ENCODE measurements around the gene ACTL6A.

DNA sequence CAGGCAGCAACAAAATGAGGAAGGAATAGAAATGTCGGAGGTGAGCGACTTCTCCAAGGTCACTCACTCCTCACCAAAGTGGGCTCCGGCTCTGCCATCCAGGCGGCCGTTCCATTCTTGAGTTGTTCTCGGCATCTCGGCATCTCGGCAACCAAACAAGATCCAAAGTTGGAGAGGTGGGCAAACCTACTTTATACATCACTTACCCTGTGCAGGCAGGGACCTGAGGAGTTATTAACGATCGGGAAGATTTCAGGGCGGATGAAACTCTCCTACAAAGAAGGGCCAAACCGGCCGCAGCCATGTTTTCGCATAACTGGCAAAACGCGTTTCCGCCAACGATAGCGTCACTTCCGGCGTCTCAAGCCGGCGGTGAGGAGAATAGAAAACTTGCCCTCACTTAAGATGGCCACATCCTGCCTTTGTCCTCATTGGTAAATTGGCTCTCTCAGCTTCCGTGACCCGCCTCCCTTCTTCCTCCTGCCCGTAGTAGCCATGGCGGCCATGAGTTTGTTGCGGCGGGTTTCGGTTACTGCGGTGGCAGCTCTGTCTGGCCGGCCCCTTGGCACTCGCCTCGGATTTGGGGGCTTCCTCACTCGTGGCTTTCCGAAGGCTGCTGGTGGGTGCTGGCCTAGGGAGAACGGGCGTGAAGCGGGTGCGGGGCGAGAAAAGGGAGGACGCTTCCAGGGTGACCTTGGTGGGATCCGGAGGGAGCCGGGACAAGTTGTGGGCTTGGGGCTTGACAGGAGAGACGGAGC lies 41.8 kb downstream of the ACTL6A start, which contains the start of the genes MRPL47 and NDUFB5:
- TF ChIP-seq, protein P1, sequence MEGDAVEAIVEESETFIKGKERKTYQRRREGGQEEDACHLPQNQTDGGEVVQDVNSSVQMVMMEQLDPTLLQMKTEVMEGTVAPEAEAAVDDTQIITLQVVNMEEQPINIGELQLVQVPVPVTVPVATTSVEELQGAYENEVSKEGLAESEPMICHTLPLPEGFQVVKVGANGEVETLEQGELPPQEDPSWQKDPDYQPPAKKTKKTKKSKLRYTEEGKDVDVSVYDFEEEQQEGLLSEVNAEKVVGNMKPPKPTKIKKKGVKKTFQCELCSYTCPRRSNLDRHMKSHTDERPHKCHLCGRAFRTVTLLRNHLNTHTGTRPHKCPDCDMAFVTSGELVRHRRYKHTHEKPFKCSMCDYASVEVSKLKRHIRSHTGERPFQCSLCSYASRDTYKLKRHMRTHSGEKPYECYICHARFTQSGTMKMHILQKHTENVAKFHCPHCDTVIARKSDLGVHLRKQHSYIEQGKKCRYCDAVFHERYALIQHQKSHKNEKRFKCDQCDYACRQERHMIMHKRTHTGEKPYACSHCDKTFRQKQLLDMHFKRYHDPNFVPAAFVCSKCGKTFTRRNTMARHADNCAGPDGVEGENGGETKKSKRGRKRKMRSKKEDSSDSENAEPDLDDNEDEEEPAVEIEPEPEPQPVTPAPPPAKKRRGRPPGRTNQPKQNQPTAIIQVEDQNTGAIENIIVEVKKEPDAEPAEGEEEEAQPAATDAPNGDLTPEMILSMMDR (conservative IDR thresholded peaks at IDR 0.05; ENCODE audit: low read length), result no peak
- no peak for TF ChIP-seq EZH2phosphoT487 (IDR thresholded peaks at IDR 0.05; ENCODE audit: borderline replicate concordance)

Measured in Loucy (cell line).